ENCODE results near the gene GNAI3. TPM values are rescaled to one million over a fixed set of nuclear protein-coding genes. Genes with fewer than 3 reads are reported as not detected.

GNAI3 gene
- total and polyA plus RNA-seq, 2 of the 8 experiments (the other 6 are each of a cell fraction or from before 2014, with no cell fraction given) = 4.0 to 9.8 TPM

DNA sequence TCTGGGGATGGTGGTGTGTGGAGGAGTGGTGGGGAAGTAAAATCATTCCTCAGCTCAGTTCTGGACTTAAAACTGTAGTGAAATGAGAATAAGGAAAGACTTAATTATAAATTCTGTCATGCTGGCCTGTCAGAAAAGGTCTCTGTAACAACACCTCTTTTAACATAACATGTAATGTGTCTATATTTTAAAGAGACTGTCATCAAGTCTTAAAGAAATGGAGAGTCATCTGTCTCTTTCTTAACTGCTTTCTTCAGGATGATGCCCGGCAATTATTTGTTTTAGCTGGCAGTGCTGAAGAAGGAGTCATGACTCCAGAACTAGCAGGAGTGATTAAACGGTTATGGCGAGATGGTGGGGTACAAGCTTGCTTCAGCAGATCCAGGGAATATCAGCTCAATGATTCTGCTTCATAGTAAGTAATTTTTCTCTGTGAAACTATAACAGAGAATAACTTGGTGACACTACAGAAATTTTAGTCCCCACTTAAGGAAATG lies 30.6 kb downstream of the GNAI3 start:
- ChIA-PET POLR2A (ENCODE audit: partially characterized antibody) (no interaction called here), CTCF (ENCODE audit: partially characterized antibody) (interaction anchor here (0.9 to 1.2 kb wide), 6 partner anchors 10 to 405 kb away, joined by 3 to 4 read pairs (median 3); no protein-coding TSS in a partner anchor)
- Histone ChIP-seq H2BK5ac (ENCODE audit: low read depth, low read length) (no peak overlapping the region), H3K9ac (replicated peaks in 1 of 4; ENCODE audit: extremely low read depth in 1 of 4, low read depth in 3 of 4, low read length in 3 of 4) (no peak overlapping the region), H3K18ac (ENCODE audit: extremely low read depth, low read length) (no peak overlapping the region), H3K23ac (ENCODE audit: insufficient read length) (no peak overlapping the region), H3K9me3 (ENCODE audit: insufficient read depth in 2 of 2, low read depth in 1 of 2, low read length in 1 of 2) (no peaks in the 10 kb centered on the region), H3K4me1 (replicated peaks in 1 of 4; ENCODE audit: control insufficient read depth in 3 of 4, insufficient read depth in 4 of 4, low read length in 3 of 4) (no peaks in the 10 kb centered on the region), H4K91ac (replicated peaks; ENCODE audit: insufficient read length, low read length) (no peak overlapping the region), H3K14ac (ENCODE audit: insufficient read length) (no peak overlapping the region), H2BK12ac (ENCODE audit: low read depth, low read length) (no peak overlapping the region), H3K36me3 (ENCODE audit: control insufficient read depth in 2 of 4, insufficient read depth in 4 of 4, low read length in 3 of 4) (peaks cover 2 to 37% (median 14%) of the 10 kb centered on the region in 4 experiments; a peak in 7 of 8 replicates), H2AK5ac (ENCODE audit: low read depth, low read length) (no peak overlapping the region), H4K5ac (ENCODE audit: insufficient read length, low read depth, low read length) (no peak overlapping the region), H3K4me3 (ENCODE audit: extremely low read depth in 1 of 4, insufficient read depth in 2 of 4, low read depth in 3 of 4, low read length in 4 of 4) (no peak overlapping the region), H2BK15ac (ENCODE audit: low read length) (no peak overlapping the region), H2AFZ (ENCODE audit: low read length) (no peak overlapping the region), H3K23me2 (ENCODE audit: low read depth, low read length) (no peaks in the 10 kb centered on the region), H2BK120ac (replicated peaks; ENCODE audit: low read depth, low read length) (no peak overlapping the region), H3K56ac (replicated peaks; ENCODE audit: insufficient read length, low read depth, low read length) (no peak overlapping the region), H3K4ac (replicated peaks; ENCODE audit: insufficient read length, low read depth, low read length) (no peak overlapping the region), H3K4me2 (ENCODE audit: insufficient read depth in 1 of 2, low read depth in 2 of 2, low read length in 2 of 2) (no peak overlapping the region), H3K79me2 (ENCODE audit: control insufficient read depth in 1 of 2, insufficient read depth in 2 of 2, low read length in 2 of 2) (no peaks in the 10 kb centered on the region), H2BK20ac (ENCODE audit: low read length) (no peak overlapping the region), H3K27ac (ENCODE audit: low read depth, low read length) (no peak overlapping the region), H3K79me1 (ENCODE audit: low read depth, low read length) (no peaks in the 10 kb centered on the region), H4K8ac (ENCODE audit: extremely low read depth, insufficient read depth, low read length) (no peak overlapping the region), H3K27me3 (replicated peaks in 1 of 4; ENCODE audit: control insufficient read depth in 3 of 4, extremely low read depth in 1 of 4, insufficient read depth in 3 of 4, low read length in 3 of 4) (no peaks in the 10 kb centered on the region), H4K20me1 (replicated peaks in 1 of 2; ENCODE audit: control insufficient read depth in 1 of 2, insufficient read depth in 2 of 2, low read length in 2 of 2) (no peaks in the 10 kb centered on the region)
- TF ChIP-seq CBX5 (IDR thresholded peaks at IDR 0.05; ENCODE audit: low read depth, low read length) (no peak), GTF2F1 (IDR thresholded peaks at IDR 0.05; ENCODE audit: borderline replicate concordance, low read depth, low read length) (no peak), POU5F1 (IDR thresholded peaks at IDR 0.05; ENCODE audit: low read depth, low read length) (no peak)
- no peak for DNase-seq (ENCODE audit: low read depth in 1 of 2, low spot score in 2 of 2)
- WGBS, 2 experiments (ENCODE audit: extremely low coverage in 1 of 2, insufficient coverage in 1 of 2, insufficient read length in 1 of 2, insufficient replicate concordance in 2 of 2, low coverage in 1 of 2, low lambda C conversion rate in 2 of 2, missing lambda C conversion rate in 1 of 2) = 92% methylated on average over 3 of the region's 3 CpGs; no CpG with 5 or more reads in 1 of the 2 experiments
- no peak for FAIRE-seq

Data from H1 (cell line).